Activated CD4-positive, alpha-beta T cell treated with anti-CD3 and anti-CD28 coated beads, Interleukin-2, amount 50 U/mL, for 16 hours (primary cell): ENCODE results near the gene DCTN3.

Experiments
- DNase-seq: peaks from one replicate; pipeline ENCODE4 v3.0.0-alpha.2; 2020

DCTN3 gene

DNA sequence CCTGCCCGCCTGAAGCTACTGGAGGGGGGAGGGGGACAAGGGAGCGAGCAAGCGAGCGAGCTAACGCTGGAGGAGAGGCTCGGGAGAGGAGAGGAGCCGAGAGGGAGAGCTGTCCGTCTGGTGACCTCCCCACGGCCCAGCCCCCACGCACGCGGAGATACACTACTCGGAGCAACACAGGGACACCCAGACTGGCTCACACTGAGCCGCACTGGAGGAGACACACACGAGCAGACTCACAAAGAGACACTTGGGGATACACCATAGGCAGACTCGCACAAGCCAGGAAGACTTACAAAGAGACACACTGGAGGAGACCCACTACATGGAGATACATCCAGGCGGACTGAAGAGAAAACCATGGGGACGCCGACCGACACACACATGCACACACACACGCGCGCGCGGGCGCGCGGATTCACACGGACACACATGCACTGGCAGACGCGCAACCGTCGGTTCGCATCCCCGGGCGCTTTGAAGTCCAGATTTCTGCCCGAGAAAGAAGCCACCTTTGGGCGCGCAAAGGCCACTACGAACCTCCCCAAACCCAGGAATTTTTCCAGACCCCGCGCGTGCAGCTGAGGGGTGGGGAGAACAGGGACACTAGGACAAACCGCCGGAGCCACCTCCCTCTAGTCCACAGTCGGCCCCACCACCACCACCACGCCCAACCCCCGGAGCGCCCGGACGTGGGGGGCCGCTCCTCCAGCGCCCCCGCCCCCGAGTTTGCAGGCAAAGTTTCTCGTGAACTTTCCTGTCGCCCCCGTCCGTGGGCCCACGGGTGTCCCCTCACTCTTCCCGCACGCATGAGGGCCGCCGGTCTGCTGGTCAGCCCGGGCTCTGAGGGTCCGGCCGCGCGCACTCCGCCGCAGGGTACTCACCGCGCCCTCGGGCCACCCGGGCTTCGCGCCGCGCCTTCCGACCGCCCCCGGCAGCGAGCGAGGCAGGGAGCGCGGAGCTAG lies 31.3 kb downstream of the DCTN3 start:
- DNase-seq = no peak

GRCh38 chr9:34587271-34587670 lies 33.0 kb downstream of the DCTN3 start:
- peak; percentile 34 for DNase-seq

- no peak for DNase-seq
Measured at GRCh38 chr9:34585946-34586669, 34.2 kb downstream of the DCTN3 start.

GRCh38 chr9:34584970-34585369 lies 35.3 kb downstream of the DCTN3 start:
- DNase-seq = no peak

GRCh38 chr9:34582787-34583186 lies 37.5 kb downstream of the DCTN3 start:
- DNase-seq = no peak

DNA sequence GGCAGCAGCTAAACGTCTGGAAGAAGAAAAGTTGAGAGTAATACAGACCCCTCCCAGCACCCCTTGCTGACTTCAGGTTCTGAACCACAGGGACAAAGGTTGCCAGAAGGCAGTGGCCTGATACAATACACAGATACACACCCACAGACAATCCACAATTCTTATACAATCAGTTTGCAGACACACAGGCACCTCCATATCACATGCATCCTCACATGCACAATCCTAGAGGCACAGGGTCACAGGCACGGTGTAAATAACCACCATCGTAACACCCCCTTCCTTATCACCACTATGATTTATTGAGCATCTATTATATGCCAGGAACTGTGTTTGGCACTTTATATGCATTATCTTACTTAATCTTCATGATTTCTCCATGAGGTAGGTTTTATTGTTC lies 39.0 kb downstream of the DCTN3 start:
- no peak for DNase-seq

DNA sequence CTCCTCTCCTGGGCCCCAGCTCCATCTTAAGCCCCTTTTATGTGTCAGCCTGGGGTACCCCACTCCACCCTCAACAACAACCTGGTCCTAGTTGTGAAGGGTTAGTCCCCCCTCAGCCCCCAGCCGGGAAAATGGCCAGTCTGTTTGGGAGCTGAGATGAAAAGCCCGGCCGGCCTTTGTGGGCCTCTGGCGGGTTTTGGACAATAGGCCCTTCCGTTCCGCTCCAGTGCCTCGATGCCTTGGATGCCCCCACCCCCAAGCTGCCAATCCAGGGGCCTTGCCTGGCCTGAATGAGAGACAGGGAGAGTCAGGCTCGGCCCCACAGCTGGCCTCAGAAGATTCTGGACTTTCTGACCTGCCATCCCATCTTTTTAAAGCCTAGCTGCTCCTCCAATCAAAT lies 39.9 kb downstream of the DCTN3 start:
- DNase-seq = no peak

GRCh38 chr9:34579808-34580163 lies 40.5 kb downstream of the DCTN3 start:
- DNase-seq = no peak

DNA sequence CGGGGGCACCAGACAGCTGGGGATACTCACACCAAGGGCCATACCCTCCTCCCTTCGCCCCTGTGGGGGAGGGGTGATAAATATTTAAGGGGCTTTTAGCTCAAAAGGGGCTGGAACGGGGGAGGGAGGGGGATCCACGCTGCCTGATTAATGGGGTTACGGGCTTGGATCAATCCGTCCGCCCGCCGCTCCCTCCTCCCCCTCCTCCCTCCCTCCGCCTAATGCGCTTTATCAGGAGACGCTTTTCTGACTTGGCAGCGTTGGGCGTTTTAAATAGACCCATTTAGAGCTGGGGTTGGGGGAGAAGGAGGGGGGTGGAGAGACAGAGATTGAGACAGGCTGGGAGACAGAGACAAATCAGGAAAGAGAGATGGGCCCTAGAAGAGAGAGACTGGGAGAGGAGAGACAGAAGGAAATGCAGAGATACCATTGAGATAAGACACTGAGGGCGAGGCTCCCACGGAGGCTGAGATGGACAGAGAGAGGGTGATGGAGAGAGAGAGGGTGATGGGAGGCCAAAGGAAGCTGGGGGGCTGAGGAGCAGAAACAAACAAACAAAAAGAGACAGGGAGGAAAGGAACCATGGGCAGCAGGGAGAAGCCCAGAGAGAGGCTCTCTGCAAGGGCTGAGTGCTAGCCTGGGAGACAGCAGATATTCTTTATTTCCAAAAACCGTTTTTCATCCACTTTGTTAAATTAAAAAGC lies 41.0 kb downstream of the DCTN3 start:
- no peak for DNase-seq

DNA sequence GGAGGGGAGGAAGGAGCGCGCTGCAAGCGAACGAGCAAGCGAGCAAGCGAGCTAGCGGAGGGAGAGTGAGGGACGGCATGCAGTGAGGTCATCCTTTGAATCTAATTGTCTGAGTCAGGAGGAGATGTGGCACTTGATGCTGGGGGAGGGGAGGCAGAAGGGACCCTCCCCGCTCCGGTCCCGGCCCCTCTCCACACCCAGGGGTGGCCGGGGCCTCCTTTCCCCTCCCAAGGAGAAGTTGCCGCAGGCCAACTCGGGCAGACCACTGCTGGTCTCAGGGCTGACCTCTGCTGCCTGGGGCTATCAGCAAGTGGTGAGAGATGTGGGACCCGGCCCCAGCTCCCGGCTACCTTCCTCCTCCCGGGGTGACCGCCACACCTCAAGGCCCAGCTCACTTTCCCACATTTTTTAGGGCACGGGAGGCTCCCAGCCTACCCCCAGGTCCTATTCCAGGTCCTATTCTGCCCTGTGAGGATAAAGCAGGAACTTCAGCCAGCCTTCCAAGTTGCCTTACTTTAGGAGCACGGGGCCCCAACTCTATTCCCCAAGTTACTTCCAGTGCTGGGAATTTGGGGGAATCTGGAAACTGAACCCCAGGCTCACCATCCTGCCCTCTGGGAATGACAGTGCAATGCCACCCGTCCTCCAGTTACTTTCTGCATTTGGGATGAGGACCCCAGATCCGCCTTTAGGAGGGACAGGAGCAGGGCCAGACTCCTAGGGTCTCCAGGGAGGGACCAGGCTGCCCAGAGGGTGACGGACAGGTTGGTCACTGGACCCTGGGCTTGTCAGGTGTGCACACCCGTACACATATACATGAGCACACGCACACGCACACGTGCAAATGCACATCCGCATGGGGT lies 41.8 kb downstream of the DCTN3 start:
- DNase-seq = no peak

- no peak for DNase-seq
Measured at GRCh38 chr9:34577400-34578240, 42.7 kb downstream of the DCTN3 start.

GRCh38 chr9:34576597-34577399 lies 43.5 kb downstream of the DCTN3 start:
- DNase-seq = no peak

- DNase-seq = no peak
Measured at GRCh38 chr9:34575862-34576596, 44.3 kb downstream of the DCTN3 start.

DNA sequence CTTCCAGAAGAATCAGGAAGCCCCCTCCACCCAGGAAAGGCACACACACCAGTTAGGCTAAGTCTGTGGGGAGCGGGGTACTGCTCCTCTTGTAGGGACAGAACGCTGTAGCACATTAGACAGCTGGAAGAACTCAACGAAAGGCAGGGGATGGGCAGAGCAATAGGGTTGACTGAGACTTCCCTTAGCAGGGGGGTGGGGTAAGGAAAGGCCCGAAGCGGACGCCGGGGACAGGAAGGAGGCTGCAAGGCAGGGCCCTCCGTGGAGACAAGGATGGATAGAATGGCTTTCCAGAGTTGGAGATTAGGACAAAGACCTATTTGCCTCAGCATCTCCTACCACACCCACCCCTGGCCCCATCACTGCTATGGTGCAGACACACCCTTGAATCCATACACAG lies 45.1 kb downstream of the DCTN3 start:
- DNase-seq = no peak

- DNase-seq = no peak
Measured at GRCh38 chr9:34574571-34574970, 45.7 kb downstream of the DCTN3 start.

GRCh38 chr9:34573599-34574325 lies 46.5 kb downstream of the DCTN3 start:
- no peak for DNase-seq

DNA sequence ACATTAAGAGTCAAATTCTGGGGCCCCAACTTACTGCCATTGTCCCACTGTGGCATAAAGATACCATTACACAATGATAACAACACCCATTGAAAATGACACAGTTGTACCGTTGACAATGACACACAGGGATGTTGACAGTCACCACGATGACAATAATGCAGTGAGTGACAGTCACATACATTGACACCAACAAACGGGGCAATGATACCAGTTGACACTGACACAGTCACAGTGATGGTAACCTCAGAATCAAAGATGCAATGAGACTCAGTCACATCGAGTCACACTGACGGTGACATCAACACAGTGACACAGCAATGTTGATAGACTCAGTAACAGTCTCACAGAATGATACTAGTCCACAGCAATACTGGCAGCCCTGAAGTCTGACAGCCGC lies 47.7 kb downstream of the DCTN3 start:
- DNase-seq = no peak

DNA sequence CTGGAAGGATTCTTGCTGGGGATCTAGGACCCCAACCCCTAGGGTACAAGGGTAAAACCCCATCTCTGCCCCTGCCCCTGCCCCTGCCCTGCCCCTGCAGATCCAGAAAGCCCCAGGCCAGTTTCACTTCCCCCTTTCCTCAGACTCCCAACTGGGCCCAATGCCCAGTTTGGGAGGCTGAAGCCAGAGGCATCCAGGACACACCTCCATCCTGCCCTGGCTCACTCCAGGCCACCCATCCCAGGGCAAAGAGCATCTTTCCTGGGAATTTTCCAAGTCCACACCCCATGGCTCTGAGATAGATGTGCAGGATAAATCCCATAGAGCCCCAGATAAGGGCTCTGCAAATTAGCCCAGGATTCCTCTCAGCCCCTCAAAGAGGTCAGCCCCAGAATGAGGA lies 48.2 kb downstream of the DCTN3 start:
- DNase-seq = no peak

DNA sequence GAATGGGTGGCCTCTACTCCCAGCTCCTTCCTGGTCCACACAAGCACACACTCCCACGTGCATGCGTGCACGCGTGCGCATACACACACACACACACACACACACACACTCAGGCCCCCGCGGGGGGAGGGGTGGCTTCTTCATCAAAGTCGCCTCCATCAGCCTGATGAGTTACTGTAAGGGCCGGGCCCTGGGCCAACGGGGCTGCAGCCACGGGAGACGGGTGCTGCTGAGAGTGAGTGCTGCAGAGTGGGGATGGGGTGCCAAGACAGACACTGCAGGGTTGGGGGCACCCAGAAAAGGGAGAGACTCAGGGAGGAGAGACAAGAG lies 48.8 kb downstream of the DCTN3 start:
- DNase-seq = no peak
